ENCODE measurements around the gene PGAP1. TPM values are rescaled to one million over a fixed set of nuclear protein-coding genes. Genes with fewer than 3 reads are reported as not detected.

The PGAP1 gene
- polyA plus RNA-seq, 1 experiment = 6.4 TPM

GRCh38 chr2:196840171-196840570 lies 86.3 kb downstream of the PGAP1 start:
- ChIA-PET CTCF (no interaction called here), POLR2A (no interaction called here)
- Histone ChIP-seq H3K27me3 (ENCODE audit: control insufficient read depth, insufficient read depth, low read length) (no peaks in the 10 kb centered on the region), H3K27ac (ENCODE audit: low read depth, low read length) (no peak overlapping the region), H3K9me3 (ENCODE audit: control insufficient read depth, insufficient read depth, low read length) (no peaks in the 10 kb centered on the region), H3K4me3 (ENCODE audit: low read depth, low read length) (no peak overlapping the region)
- DNase-seq (ENCODE audit: low read depth, low spot score) = no peak
- TF ChIP-seq, protein P1, sequence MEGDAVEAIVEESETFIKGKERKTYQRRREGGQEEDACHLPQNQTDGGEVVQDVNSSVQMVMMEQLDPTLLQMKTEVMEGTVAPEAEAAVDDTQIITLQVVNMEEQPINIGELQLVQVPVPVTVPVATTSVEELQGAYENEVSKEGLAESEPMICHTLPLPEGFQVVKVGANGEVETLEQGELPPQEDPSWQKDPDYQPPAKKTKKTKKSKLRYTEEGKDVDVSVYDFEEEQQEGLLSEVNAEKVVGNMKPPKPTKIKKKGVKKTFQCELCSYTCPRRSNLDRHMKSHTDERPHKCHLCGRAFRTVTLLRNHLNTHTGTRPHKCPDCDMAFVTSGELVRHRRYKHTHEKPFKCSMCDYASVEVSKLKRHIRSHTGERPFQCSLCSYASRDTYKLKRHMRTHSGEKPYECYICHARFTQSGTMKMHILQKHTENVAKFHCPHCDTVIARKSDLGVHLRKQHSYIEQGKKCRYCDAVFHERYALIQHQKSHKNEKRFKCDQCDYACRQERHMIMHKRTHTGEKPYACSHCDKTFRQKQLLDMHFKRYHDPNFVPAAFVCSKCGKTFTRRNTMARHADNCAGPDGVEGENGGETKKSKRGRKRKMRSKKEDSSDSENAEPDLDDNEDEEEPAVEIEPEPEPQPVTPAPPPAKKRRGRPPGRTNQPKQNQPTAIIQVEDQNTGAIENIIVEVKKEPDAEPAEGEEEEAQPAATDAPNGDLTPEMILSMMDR (IDR thresholded peaks at IDR 0.05; ENCODE audit: low read depth, low read length) = no peak

DNA sequence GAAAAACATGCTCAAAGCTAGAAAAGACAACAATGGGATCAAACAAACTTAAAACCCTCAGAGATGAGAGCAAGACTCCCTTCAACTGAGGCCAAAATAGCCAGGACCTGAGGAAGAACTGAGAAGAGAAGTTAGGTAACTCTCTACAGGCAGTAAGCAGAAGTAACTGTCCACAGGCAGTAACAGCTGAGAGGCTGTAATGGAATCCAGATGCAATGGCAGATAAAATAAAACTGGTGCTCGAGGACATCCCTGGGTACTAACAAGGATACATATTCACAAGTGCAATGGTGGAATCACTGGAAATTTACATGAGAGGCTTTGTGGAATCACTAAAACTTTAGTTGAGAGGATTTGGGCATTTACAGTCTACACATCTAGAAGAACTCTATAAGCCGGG lies 86.9 kb downstream of the PGAP1 start:
- POLR2A ChIA-PET = no interaction called here

GRCh38 chr2:196836440-196836839 lies 90.1 kb downstream of the PGAP1 start:
- no peaks in the 10 kb centered on the region for H3K9me3 ChIP-seq (ENCODE audit: control insufficient read depth, insufficient read depth, low read length)
- no peak for DNase-seq (ENCODE audit: low read depth, low spot score)
- no peak overlapping the region for H3K4me3 ChIP-seq (ENCODE audit: low read depth, low read length)
- no peak overlapping the region for H3K27ac ChIP-seq (ENCODE audit: low read depth, low read length)
- CTCF ChIA-PET = no interaction called here
- H3K27me3 ChIP-seq (ENCODE audit: control insufficient read depth, insufficient read depth, low read length) = no peaks in the 10 kb centered on the region
- POLR2A ChIA-PET = no interaction called here
- TF ChIP-seq, protein P1 (IDR thresholded peaks at IDR 0.05; ENCODE audit: low read depth, low read length) = no peak

More for the DNA sequence above, 86.9 kb downstream of the PGAP1 start:
- no peak for DNase-seq (ENCODE audit: low read depth, low spot score)
- Histone ChIP-seq H3K4me3 (ENCODE audit: low read depth, low read length) (no peak overlapping the region), H3K27ac (ENCODE audit: low read depth, low read length) (no peak overlapping the region), H3K9me3 (ENCODE audit: control insufficient read depth, insufficient read depth, low read length) (no peaks in the 10 kb centered on the region), H3K27me3 (ENCODE audit: control insufficient read depth, insufficient read depth, low read length) (no peaks in the 10 kb centered on the region)
- TF ChIP-seq, protein P1 (IDR thresholded peaks at IDR 0.05; ENCODE audit: low read depth, low read length) = no peak
- CTCF ChIA-PET = no interaction called here

GRCh38 chr2:196830701-196831100 lies 95.8 kb downstream of the PGAP1 start:
- CTCF ChIA-PET = no interaction called here
- TF ChIP-seq, protein P1 (IDR thresholded peaks at IDR 0.05; ENCODE audit: low read depth, low read length) = no peak

DNA sequence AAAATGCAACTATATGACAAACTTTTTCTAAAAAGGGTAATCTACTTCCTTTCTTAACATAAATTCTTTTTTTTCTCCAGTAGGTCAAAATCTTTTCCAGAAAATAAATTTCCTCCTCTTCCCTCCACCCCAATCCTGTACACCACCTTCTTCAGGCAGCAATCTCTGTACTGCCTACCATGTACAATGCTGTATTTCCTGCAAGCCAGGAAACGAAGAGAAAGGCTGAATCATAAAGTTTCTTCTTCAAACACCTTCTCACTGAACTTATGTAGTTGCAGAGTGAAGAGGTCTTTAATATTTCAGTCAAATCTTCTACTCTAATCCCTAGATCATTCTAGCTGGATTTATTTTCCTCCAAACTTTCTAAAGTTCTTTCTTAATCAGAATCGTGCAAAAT lies 99.2 kb downstream of the PGAP1 start:
- Histone ChIP-seq H3K27me3 (ENCODE audit: control insufficient read depth, insufficient read depth, low read length) (no peaks in the 10 kb centered on the region), H3K4me3 (ENCODE audit: low read depth, low read length) (no peak overlapping the region), H3K9me3 (ENCODE audit: control insufficient read depth, insufficient read depth, low read length) (no peaks in the 10 kb centered on the region), H3K27ac (ENCODE audit: low read depth, low read length) (no peak overlapping the region)
- TF ChIP-seq, protein P1 (IDR thresholded peaks at IDR 0.05; ENCODE audit: low read depth, low read length) = no peak
- ChIA-PET CTCF (no interaction called here), POLR2A (no interaction called here)
- no peak for DNase-seq (ENCODE audit: low read depth, low spot score)

More at GRCh38 chr2:196830701-196831100, 95.8 kb downstream of the PGAP1 start:
- Histone ChIP-seq H3K9me3 (ENCODE audit: control insufficient read depth, insufficient read depth, low read length) (no peaks in the 10 kb centered on the region), H3K4me3 (ENCODE audit: low read depth, low read length) (no peak overlapping the region), H3K27ac (ENCODE audit: low read depth, low read length) (no peak overlapping the region), H3K27me3 (ENCODE audit: control insufficient read depth, insufficient read depth, low read length) (no peaks in the 10 kb centered on the region)
- POLR2A ChIA-PET = no interaction called here
- DNase-seq (ENCODE audit: low read depth, low spot score) = no peak
